IgD-negative memory B cell (primary cell): ENCODE data around the gene CLEC18A. TPM values are rescaled to one million over a fixed set of nuclear protein-coding genes. Genes with fewer than 3 reads are reported as not detected.
A peak's percentile ranks its signal among the peaks of the same experiment; 100 is the strongest.

Experiments used
- H3K27ac Mint-ChIP-seq, 3 donors: one replicate each; pipeline ENCODE4 v1.8.0; 2020 to 2022; ENCODE audit warnings: mild to moderate bottlenecking in 3 of 3, mixed read lengths in 3 of 3, moderate library complexity in 1 of 3
- H3K27me3 Mint-ChIP-seq: one replicate; pipeline ENCODE4 v1.8.0; 2021; ENCODE audit warnings: mixed read lengths
- H3K36me3 Mint-ChIP-seq: one replicate; pipeline ENCODE4 v1.8.0; 2020; ENCODE audit warnings: mild to moderate bottlenecking, mixed read lengths
- H3K4me1 Mint-ChIP-seq, 3 donors: one replicate each; pipeline ENCODE4 v1.8.0; 2020 to 2022; ENCODE audit warnings: mixed read lengths in 3 of 3, mild to moderate bottlenecking in 1 of 3
- H3K4me3 Mint-ChIP-seq, 4 donors: one replicate each; pipeline ENCODE4 v1.8.0; 2020 to 2022; ENCODE audit warnings: mild to moderate bottlenecking in 4 of 4, mixed read lengths in 4 of 4, moderate library complexity in 3 of 4
- H3K9me3 Mint-ChIP-seq, 3 donors: one replicate each; pipeline ENCODE4 v1.8.0; 2020 to 2021; ENCODE audit warnings: mixed read lengths in 3 of 3, mild to moderate bottlenecking in 1 of 3
- polyA plus RNA-seq: library from polyadenylated mRNA; unstranded; fragments of 300-500 nt; fragmentation: Illumina TruSeq; gene quantifications from one replicate; pipeline ENCODE4 v1.2.3, GENCODE V29; 2021

The CLEC18A gene
- polyA plus RNA-seq, 1 donor from 2014 or later: not detected

DNA sequence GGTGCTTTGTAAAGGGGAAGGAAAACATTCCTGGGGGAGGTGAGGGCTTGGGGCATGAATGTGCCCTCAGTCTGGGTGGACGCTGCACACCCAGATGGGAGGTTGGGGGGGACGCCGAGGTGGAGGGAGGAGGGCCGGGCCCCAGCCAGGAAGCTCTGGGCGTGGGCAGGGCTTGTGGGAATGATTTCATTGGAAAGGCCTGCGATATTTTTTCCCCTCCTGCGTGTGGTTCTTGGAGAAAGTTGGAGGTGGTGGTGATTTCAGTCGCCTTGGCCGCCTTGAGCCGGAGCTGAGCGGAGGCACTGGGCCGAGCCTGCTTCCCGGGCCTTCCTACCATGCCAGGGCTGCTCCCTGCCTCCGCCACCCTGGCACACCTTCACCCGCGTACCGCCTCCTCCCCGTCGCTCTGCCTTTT is 26.4 kb upstream of the CLEC18A start:
- no peaks in the 10 kb centered on the region for H3K27me3 Mint-ChIP-seq

DNA sequence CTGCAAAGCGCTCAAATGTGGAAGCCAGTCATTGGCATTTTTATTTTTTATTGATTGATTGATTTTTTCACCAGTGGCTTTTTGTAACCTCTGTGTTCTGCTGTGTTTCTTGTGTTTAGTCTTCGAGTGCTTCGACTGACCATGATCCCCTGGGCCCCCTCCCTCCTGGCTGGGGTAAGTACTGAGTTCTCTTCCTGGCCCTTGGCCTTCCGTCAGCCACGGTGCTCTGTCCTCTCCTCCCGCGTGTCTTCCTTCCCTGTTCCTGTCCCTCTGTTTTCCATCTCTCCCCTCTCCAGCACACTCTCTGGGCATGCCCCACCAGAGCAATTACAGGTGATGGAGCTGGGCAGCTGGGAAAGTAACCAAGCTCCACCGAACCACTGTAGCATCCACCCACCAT is 25.8 kb upstream of the CLEC18A start:
- Mint-ChIP-seq H3K9me3 (no peaks in the 10 kb centered on the region), H3K36me3 (peaks cover 15% of the 10 kb centered on the region), H3K4me1 (no peaks in the 10 kb centered on the region), H3K27ac (no peak overlapping the region), H3K4me3 (no peak overlapping the region), H3K27me3 (no peaks in the 10 kb centered on the region)

More for the DNA sequence above, 26.4 kb upstream of the CLEC18A start:
- no peak overlapping the region for H3K27ac Mint-ChIP-seq
- no peak overlapping the region for H3K4me3 Mint-ChIP-seq
- H3K9me3 Mint-ChIP-seq: no peaks in the 10 kb centered on the region
- no peaks in the 10 kb centered on the region for H3K4me1 Mint-ChIP-seq
- peaks cover 16% of the 10 kb centered on the region for H3K36me3 Mint-ChIP-seq

DNA sequence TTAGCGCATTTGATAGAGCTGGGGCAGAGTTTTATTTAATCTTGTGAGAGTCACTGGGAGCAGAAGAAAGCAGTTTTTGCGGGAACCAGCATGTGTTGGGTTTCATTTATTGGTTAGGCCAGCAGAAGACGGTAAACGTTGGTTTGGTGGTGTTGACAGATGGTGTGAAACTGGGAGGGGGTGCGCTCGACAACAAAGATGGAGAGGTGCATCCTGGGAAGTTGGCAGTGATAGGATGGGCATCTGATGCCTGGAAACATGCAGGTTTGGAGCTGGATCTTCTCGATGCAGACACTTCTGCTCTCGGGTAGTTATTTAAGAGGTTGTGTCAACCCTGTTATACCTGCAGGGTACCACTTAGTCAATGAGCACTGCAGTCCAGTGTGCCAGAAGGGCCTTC is 24.9 kb upstream of the CLEC18A start:
- Mint-ChIP-seq H3K4me1 (no peaks in the 10 kb centered on the region), H3K36me3 (peaks cover 12% of the 10 kb centered on the region), H3K27me3 (no peaks in the 10 kb centered on the region), H3K27ac (no peak overlapping the region), H3K9me3 (no peaks in the 10 kb centered on the region), H3K4me3 (no peak overlapping the region)

DNA sequence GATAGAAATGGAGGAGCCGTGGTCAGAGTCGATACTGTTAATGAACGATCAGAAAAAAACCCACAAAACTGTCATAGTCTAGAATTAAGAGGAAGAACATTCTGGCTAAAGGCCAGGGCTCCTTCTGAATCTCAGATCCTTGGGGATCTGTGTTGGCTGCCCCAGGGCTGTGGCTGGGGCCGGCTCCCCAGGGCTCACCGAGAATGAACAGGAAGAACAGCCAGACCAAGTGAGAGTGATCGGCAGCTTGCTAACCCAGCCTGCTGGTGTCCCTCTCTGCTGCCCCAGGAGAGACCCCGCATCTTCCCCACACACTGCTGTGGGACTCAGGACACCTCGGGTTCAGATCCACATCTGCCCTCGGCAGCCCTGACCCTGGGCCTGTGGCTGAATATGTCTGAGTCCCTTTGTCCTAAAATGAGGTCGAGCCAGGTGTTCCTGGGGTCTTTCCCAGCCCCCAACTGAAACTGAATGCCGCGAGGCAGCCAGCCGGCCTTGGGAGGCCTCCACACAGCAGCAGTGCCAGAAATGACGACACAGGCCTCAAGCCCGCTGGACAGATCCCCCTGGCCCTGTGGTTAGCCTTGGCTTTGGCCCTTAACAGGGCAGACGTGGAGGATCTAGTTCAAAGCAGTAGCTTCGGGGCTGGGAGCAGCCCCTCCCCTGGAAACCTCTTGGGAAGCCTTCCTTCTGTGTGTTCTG is 23.9 kb upstream of the CLEC18A start:
- H3K36me3 Mint-ChIP-seq: peaks cover 7% of the 10 kb centered on the region

DNA sequence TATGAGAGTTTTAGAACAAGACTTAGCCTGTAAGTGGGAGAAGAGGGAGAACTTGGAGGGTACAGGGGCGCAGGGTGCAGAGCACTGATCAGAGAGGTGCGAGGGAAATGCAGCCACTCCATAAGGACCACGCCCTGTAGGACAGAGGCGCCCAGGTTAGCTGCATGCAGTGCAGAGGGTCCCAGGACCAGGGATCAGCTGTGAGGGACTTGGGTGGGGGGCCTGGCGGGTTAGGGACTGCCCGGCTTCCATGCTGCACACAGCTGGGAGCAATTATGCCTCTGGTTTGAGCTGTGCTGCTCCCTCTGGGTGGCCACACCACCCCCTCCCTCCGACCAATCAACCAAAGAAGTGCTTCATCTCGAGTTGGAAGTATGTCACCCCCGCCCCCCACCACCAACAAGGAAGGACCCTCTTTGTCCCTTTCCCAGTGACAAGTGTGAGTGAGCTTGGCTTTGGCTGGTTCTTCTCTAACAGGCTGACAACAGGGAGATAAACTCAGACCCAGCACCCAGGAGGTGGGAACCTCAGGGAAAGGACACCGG is 22.2 kb upstream of the CLEC18A start:
- Mint-ChIP-seq H3K27ac (no peak overlapping the region), H3K27me3 (no peaks in the 10 kb centered on the region), H3K4me1 (no peaks in the 10 kb centered on the region), H3K9me3 (no peaks in the 10 kb centered on the region), H3K4me3 (no peak overlapping the region), H3K36me3 (peaks cover 7% of the 10 kb centered on the region)

More for the DNA sequence above, 23.9 kb upstream of the CLEC18A start:
- H3K27me3 Mint-ChIP-seq: no peaks in the 10 kb centered on the region
- H3K27ac Mint-ChIP-seq: no peak overlapping the region
- H3K4me3 Mint-ChIP-seq: no peak overlapping the region
- H3K9me3 Mint-ChIP-seq: no peaks in the 10 kb centered on the region
- H3K4me1 Mint-ChIP-seq: no peaks in the 10 kb centered on the region

DNA sequence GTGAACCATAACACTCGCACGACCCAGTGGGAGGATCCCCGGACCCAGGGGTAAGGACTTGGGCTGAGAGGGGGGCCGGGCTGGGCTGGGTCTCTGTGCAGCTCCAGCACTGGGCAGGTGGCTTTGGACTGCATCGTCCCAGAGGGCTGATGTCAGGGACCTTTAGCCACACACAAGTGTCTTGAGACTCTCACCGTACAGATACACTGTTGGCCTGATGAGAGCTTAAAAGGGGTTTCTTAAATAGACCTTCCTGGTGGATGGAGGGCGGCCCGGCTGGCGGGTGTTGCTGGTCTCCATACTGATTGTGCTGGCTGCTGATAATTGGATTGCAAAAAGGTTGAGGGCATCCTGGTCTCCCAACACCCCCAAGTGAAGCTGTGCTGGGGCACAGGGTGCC is 21.7 kb upstream of the CLEC18A start:
- Mint-ChIP-seq H3K36me3 (peaks cover 7% of the 10 kb centered on the region), H3K27ac (no peak overlapping the region), H3K4me3 (no peak overlapping the region), H3K9me3 (no peaks in the 10 kb centered on the region), H3K4me1 (no peaks in the 10 kb centered on the region), H3K27me3 (no peaks in the 10 kb centered on the region)

DNA sequence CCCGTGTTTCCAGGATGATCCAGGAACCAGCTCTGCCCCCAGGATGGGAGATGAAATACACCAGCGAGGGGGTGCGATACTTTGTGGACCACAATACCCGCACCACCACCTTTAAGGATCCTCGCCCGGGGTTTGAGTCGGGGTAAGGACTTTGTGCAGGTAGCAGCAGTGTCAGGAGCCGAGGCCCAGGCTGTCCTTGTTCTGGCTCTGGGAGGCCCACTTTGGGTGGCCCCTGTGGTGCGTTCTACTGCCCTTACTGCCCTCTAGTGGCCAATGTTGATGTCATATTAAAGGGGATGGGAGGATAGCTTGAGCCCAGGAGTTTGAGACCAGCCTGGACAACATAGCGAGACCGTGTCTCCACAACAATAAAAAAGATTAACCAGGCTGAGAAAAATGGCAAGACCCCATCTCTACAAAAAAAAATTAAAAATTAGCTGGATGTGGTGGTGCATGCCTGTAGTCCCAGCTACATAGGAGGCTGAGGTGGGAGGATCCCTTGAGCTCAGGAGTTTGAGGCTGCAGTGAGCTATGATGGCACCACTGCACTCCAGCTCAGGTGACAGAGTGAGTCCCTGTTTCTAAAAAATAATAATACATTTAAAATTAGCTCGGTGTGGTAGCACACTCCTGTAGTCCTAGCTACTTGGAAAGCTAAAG is 20.9 kb upstream of the CLEC18A start:
- no peaks in the 10 kb centered on the region for H3K27me3 Mint-ChIP-seq
- no peaks in the 10 kb centered on the region for H3K9me3 Mint-ChIP-seq
- no peak overlapping the region for H3K4me3 Mint-ChIP-seq
- peaks cover 7% of the 10 kb centered on the region for H3K36me3 Mint-ChIP-seq
- peak overlapping the region in 1 of 3 donors; percentile 21 for H3K27ac Mint-ChIP-seq
- no peaks in the 10 kb centered on the region for H3K4me1 Mint-ChIP-seq

DNA sequence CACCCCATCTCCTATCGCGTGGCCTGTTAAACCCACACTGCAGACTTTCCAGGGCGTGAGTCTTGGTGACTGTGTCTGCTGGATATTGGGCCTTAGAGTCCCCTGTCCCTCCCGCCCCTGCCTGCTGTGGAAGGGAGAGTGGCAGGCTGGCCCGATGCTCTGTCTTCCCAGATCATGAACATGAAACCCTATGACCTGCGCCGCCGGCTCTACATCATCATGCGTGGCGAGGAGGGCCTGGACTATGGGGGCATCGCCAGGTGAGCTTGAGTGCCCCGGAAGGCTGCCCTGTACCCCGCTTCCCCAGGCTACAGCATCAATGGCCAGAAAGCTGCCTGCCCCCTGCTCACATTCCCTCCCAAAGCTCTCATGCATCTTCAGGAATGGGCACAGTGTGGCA is 19.5 kb upstream of the CLEC18A start:
- Mint-ChIP-seq H3K27me3 (no peaks in the 10 kb centered on the region), H3K27ac (no peak overlapping the region), H3K4me3 (no peak overlapping the region), H3K36me3 (no peaks in the 10 kb centered on the region), H3K4me1 (no peaks in the 10 kb centered on the region), H3K9me3 (no peaks in the 10 kb centered on the region)

DNA sequence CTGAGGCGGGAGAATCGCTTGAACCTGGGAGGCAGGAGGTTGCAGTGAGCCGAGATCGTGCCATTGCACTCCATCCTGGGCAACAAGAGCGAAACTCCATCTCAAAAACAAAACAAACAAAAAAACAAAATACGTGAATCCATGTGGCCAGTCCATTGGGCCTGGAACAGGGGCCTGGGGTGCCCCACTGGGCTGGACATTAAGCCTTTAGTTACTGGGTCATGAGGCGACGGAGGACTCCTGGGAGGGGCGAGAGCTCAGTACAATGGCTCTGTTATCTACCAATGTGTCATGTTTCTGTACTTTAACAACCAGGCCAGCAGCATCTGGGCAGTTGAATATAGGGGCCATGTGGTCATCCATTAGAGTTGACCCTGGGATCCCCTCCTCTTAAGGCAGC is 18.9 kb upstream of the CLEC18A start:
- no peaks in the 10 kb centered on the region for H3K4me1 Mint-ChIP-seq
- H3K36me3 Mint-ChIP-seq: no peaks in the 10 kb centered on the region
- no peak overlapping the region for H3K4me3 Mint-ChIP-seq
- H3K27ac Mint-ChIP-seq: no peak overlapping the region
- no peaks in the 10 kb centered on the region for H3K9me3 Mint-ChIP-seq
- no peaks in the 10 kb centered on the region for H3K27me3 Mint-ChIP-seq

DNA sequence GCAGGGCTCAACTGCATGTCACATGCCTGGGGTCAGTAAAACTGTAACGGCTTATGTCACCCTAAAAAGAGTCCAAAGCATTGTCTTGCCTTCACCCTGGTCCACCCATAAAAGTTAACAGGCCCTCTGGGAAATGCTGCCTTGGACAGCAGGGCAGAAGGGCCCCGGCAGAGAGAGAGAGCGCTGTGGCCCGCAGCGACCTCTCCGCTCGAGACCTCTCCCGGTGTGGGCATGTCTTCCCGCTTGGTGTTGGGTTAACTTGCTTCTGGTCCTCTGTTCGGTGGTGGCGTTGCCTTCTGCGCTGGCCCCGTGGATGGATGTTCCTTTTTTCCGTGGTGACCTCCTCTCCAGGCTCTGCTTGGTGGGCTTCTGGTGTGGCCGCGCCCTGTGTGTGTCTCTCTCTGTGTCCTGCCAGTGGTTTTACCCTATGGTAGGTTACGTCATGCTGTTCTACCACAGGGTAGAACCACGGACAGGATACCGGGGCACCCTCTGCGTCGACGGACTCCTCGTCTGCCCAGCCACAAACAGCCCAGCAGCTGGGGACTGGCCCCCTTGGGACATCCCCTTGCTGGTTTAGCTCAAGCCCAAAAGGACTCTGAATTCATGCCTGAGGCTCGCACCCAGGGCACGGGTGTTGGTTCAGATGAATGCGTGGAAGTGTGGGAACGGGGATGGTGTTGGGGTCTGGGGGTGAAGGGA is 18.3 kb upstream of the CLEC18A start:
- no peaks in the 10 kb centered on the region for H3K27me3 Mint-ChIP-seq
- H3K4me1 Mint-ChIP-seq: no peaks in the 10 kb centered on the region
- no peak overlapping the region for H3K27ac Mint-ChIP-seq
- no peak overlapping the region for H3K4me3 Mint-ChIP-seq
- no peaks in the 10 kb centered on the region for H3K9me3 Mint-ChIP-seq
- no peaks in the 10 kb centered on the region for H3K36me3 Mint-ChIP-seq

DNA sequence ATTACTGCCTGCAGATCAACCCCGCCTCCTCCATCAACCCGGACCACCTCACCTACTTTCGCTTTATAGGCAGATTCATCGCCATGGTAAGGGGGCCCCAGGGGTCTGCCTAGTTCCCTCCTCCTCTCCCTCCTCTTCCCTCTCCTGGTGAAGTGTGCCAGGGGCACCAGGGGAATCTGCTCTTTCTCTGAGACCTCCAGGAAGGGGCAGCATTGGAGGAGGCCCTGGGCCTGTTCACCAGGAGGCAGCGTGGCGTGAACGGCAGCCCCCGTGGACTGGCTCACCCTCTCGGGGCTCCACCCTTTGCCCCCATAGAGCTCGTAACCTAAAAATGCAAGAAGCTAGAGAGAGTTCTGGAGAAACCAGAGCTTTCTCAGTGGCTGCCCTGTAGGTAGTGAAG is 17.1 kb upstream of the CLEC18A start:
- H3K36me3 Mint-ChIP-seq: no peaks in the 10 kb centered on the region

DNA sequence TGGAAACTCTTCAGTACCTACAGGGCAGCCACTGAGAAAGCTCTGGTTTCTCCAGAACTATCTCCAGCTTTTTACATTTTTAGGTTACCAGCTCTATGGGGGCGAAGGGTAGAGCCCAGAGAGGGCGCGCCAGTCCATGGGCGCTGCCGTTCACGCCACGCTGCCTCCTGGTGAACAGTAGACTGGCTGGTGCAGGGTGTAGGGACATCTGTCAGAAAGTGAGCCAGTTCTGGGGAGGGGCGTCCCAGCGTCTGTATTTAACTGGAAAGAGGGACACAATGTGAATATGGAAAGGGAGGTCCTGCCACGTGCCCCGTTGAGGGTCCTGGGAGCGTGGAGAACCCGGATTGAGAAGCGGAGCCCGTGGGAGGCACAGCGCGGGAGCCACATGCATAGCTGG is 16.4 kb upstream of the CLEC18A start:
- no peaks in the 10 kb centered on the region for H3K36me3 Mint-ChIP-seq
- H3K4me3 Mint-ChIP-seq: no peak overlapping the region
- no peaks in the 10 kb centered on the region for H3K27me3 Mint-ChIP-seq
- no peaks in the 10 kb centered on the region for H3K9me3 Mint-ChIP-seq
- H3K4me1 Mint-ChIP-seq: no peaks in the 10 kb centered on the region
- no peak overlapping the region for H3K27ac Mint-ChIP-seq

More for the DNA sequence above, 17.1 kb upstream of the CLEC18A start:
- Mint-ChIP-seq H3K4me3 (no peak overlapping the region), H3K9me3 (no peaks in the 10 kb centered on the region), H3K27ac (peak overlapping the region in 1 of 3 donors; percentile 84), H3K4me1 (no peaks in the 10 kb centered on the region), H3K27me3 (no peaks in the 10 kb centered on the region)

DNA sequence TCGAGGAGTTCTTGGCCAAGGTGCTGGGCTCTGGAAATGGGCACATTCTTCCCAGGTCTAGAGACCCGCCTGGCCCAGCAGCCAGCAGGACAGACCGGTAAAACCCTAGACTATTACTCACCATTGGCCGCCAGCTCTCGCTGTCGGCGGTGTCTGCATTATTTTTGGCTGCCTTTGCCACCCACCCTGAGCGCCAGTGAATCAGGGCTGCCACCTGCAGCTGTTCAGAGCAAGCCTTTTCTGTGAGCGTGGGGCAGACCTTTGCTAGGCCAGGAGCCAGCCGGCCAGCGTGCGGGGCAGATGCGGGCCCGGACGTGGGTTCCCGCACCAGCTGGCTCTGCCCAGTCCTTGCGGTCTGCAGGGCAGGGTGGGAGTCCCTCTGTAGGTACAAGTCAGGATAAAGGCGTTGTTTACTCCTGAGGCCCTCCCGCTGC is 15.8 kb upstream of the CLEC18A start:
- Mint-ChIP-seq H3K36me3 (peaks cover 2% of the 10 kb centered on the region), H3K27me3 (no peaks in the 10 kb centered on the region), H3K9me3 (no peaks in the 10 kb centered on the region), H3K4me3 (no peak overlapping the region), H3K27ac (no peak overlapping the region), H3K4me1 (no peaks in the 10 kb centered on the region)

DNA sequence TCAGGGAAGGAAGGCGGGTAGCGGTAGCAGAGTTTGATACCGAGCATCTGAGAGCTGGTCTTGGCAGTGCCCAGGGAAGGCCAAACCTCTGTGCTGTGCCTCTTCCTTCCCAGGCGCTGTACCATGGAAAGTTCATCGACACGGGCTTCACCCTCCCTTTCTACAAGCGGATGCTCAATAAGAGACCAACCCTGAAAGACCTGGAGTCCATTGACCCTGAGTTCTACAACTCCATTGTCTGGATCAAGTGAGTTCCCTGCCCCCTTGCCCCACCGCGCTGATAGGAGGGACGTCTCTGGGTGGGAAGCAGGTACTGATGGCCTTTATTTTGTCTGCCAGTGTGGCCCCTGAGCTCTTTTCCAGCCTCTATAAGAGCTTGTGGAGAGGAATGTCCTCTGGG is 15.4 kb upstream of the CLEC18A start:
- peaks cover 2% of the 10 kb centered on the region for H3K36me3 Mint-ChIP-seq
- no peaks in the 10 kb centered on the region for H3K9me3 Mint-ChIP-seq
- H3K4me1 Mint-ChIP-seq: no peaks in the 10 kb centered on the region
- no peak overlapping the region for H3K4me3 Mint-ChIP-seq
- no peaks in the 10 kb centered on the region for H3K27me3 Mint-ChIP-seq
- H3K27ac Mint-ChIP-seq: no peak overlapping the region

DNA sequence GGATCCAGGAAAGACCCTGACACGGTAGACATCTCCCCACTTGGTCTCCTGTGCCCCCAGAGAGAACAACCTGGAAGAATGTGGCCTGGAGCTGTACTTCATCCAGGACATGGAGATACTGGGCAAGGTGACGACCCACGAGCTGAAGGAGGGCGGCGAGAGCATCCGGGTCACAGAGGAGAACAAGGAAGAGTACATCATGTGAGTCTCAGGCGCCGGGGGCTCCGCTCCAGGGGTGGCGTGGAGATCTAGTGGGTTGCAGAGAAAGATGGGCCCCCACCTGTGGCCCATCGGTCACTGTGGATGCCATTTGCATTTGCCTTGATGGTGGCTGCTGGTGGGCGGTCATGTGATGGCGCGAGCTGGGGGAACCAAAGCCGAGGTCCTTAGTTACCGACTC is 14.9 kb upstream of the CLEC18A start:
- H3K27me3 Mint-ChIP-seq: no peaks in the 10 kb centered on the region
- no peak overlapping the region for H3K27ac Mint-ChIP-seq
- no peaks in the 10 kb centered on the region for H3K9me3 Mint-ChIP-seq
- H3K4me3 Mint-ChIP-seq: no peak overlapping the region
- H3K4me1 Mint-ChIP-seq: no peaks in the 10 kb centered on the region
- peaks cover 2% of the 10 kb centered on the region for H3K36me3 Mint-ChIP-seq
